Measurements from ENCODE around the gene CACNA2D3. TPM values are rescaled to one million over a fixed set of nuclear protein-coding genes. Genes with fewer than 3 reads are reported as not detected.
A peak's percentile ranks its signal among the peaks of the same experiment; 100 is the strongest.

The CACNA2D3 gene
- polyA plus RNA-seq, 1 donor: 0.97 TPM

- Histone ChIP-seq H3K9me3 (ENCODE audit: control insufficient read depth, low read depth, low read length) (no peaks in the 10 kb centered on the region), H3K36me3 (ENCODE audit: control insufficient read depth, insufficient read depth, low read length) (no peaks in the 10 kb centered on the region), H3K27ac (ENCODE audit: low read length) (no peak overlapping the region), H3K4me3 (ENCODE audit: low read length) (no peak overlapping the region), H3K27me3 (ENCODE audit: control insufficient read depth, insufficient read depth, low read length) (no peaks in the 10 kb centered on the region), H3K4me1 (ENCODE audit: control insufficient read depth, insufficient read depth, low read length) (no peaks in the 10 kb centered on the region)
- WGBS (ENCODE audit: insufficient coverage, low lambda C conversion rate): no CpG with 5 or more reads among the region's 3 CpGs
- DNase-seq: no peak
Measured at GRCh38 chr3:54659347-54659746, 537.0 kb downstream of the CACNA2D3 start.

- peak overlapping the region; percentile 67 for H3K27ac ChIP-seq (ENCODE audit: low read length)
- peak; percentile 37 to 42 for DNase-seq
- H3K27me3 ChIP-seq (ENCODE audit: control insufficient read depth, insufficient read depth, low read length): no peaks in the 10 kb centered on the region
- H3K4me3 ChIP-seq (ENCODE audit: low read length): no peak overlapping the region
- H3K9me3 ChIP-seq (ENCODE audit: control insufficient read depth, low read depth, low read length): no peaks in the 10 kb centered on the region
- WGBS (ENCODE audit: insufficient coverage, low lambda C conversion rate): no CpG with 5 or more reads among the region's 9 CpGs
- no peaks in the 10 kb centered on the region for H3K36me3 ChIP-seq (ENCODE audit: control insufficient read depth, insufficient read depth, low read length)
- no peaks in the 10 kb centered on the region for H3K4me1 ChIP-seq (ENCODE audit: control insufficient read depth, insufficient read depth, low read length)
Measured at GRCh38 chr3:54660714-54661132, 538.4 kb downstream of the CACNA2D3 start.

GRCh38 chr3:54661151-54661550 lies 538.8 kb downstream of the CACNA2D3 start:
- Histone ChIP-seq H3K4me1 (ENCODE audit: control insufficient read depth, insufficient read depth, low read length) (no peaks in the 10 kb centered on the region), H3K27ac (ENCODE audit: low read length) (peak overlapping the region; percentile 67), H3K36me3 (ENCODE audit: control insufficient read depth, insufficient read depth, low read length) (no peaks in the 10 kb centered on the region), H3K4me3 (ENCODE audit: low read length) (no peak overlapping the region), H3K27me3 (ENCODE audit: control insufficient read depth, insufficient read depth, low read length) (no peaks in the 10 kb centered on the region), H3K9me3 (ENCODE audit: control insufficient read depth, low read depth, low read length) (no peaks in the 10 kb centered on the region)
- DNase-seq: no peak
- WGBS (ENCODE audit: insufficient coverage, low lambda C conversion rate): 67% methylated on average over 1 of the region's 3 CpGs

- no peaks in the 10 kb centered on the region for H3K27me3 ChIP-seq (ENCODE audit: control insufficient read depth, insufficient read depth, low read length)
- no peaks in the 10 kb centered on the region for H3K36me3 ChIP-seq (ENCODE audit: control insufficient read depth, insufficient read depth, low read length)
- WGBS (ENCODE audit: insufficient coverage, low lambda C conversion rate): no CpG with 5 or more reads among the region's 4 CpGs
- DNase-seq: no peak
- no peaks in the 10 kb centered on the region for H3K9me3 ChIP-seq (ENCODE audit: control insufficient read depth, low read depth, low read length)
- H3K4me1 ChIP-seq (ENCODE audit: control insufficient read depth, insufficient read depth, low read length): no peaks in the 10 kb centered on the region
- H3K4me3 ChIP-seq (ENCODE audit: low read length): no peak overlapping the region
- no peak overlapping the region for H3K27ac ChIP-seq (ENCODE audit: low read length)
Measured at GRCh38 chr3:54663501-54664011, 541.2 kb downstream of the CACNA2D3 start.

- 100% methylated on average over 1 of the region's 8 CpGs for whole genome bisulfite sequencing (ENCODE audit: insufficient coverage, low lambda C conversion rate)
- Histone ChIP-seq H3K4me1 (ENCODE audit: control insufficient read depth, insufficient read depth, low read length) (no peaks in the 10 kb centered on the region), H3K27me3 (ENCODE audit: control insufficient read depth, insufficient read depth, low read length) (no peaks in the 10 kb centered on the region), H3K36me3 (ENCODE audit: control insufficient read depth, insufficient read depth, low read length) (no peaks in the 10 kb centered on the region), H3K4me3 (ENCODE audit: low read length) (no peak overlapping the region), H3K9me3 (ENCODE audit: control insufficient read depth, low read depth, low read length) (no peaks in the 10 kb centered on the region), H3K27ac (ENCODE audit: low read length) (no peak overlapping the region)
- DNase-seq: no peak
Measured at GRCh38 chr3:54665016-54665600, 542.8 kb downstream of the CACNA2D3 start.

GRCh38 chr3:54668236-54668635 lies 545.9 kb downstream of the CACNA2D3 start:
- no CpG with 5 or more reads among the region's 3 CpGs for WGBS (ENCODE audit: insufficient coverage, low lambda C conversion rate)
- Histone ChIP-seq H3K27ac (ENCODE audit: low read length) (no peak overlapping the region), H3K27me3 (ENCODE audit: control insufficient read depth, insufficient read depth, low read length) (no peaks in the 10 kb centered on the region), H3K4me3 (ENCODE audit: low read length) (no peak overlapping the region), H3K9me3 (ENCODE audit: control insufficient read depth, low read depth, low read length) (no peaks in the 10 kb centered on the region), H3K36me3 (ENCODE audit: control insufficient read depth, insufficient read depth, low read length) (no peaks in the 10 kb centered on the region), H3K4me1 (ENCODE audit: control insufficient read depth, insufficient read depth, low read length) (no peaks in the 10 kb centered on the region)
- no peak for DNase-seq

- no peak for DNase-seq
- WGBS (ENCODE audit: insufficient coverage, low lambda C conversion rate): no CpG with 5 or more reads among the region's 8 CpGs
- H3K27ac ChIP-seq (ENCODE audit: low read length): no peak overlapping the region
- H3K27me3 ChIP-seq (ENCODE audit: control insufficient read depth, insufficient read depth, low read length): no peaks in the 10 kb centered on the region
- H3K4me1 ChIP-seq (ENCODE audit: control insufficient read depth, insufficient read depth, low read length): no peaks in the 10 kb centered on the region
- no peak overlapping the region for H3K4me3 ChIP-seq (ENCODE audit: low read length)
- H3K9me3 ChIP-seq (ENCODE audit: control insufficient read depth, low read depth, low read length): no peaks in the 10 kb centered on the region
- H3K36me3 ChIP-seq (ENCODE audit: control insufficient read depth, insufficient read depth, low read length): no peaks in the 10 kb centered on the region
Measured at GRCh38 chr3:54670201-54671000, 548.0 kb downstream of the CACNA2D3 start.

- WGBS (ENCODE audit: insufficient coverage, low lambda C conversion rate): no CpG with 5 or more reads among the region's 2 CpGs
- H3K27ac ChIP-seq (ENCODE audit: low read length): no peak overlapping the region
- H3K4me1 ChIP-seq (ENCODE audit: control insufficient read depth, insufficient read depth, low read length): no peaks in the 10 kb centered on the region
- H3K27me3 ChIP-seq (ENCODE audit: control insufficient read depth, insufficient read depth, low read length): no peaks in the 10 kb centered on the region
- H3K36me3 ChIP-seq (ENCODE audit: control insufficient read depth, insufficient read depth, low read length): no peaks in the 10 kb centered on the region
- H3K4me3 ChIP-seq (ENCODE audit: low read length): no peak overlapping the region
- no peak for DNase-seq
- no peaks in the 10 kb centered on the region for H3K9me3 ChIP-seq (ENCODE audit: control insufficient read depth, low read depth, low read length)
Measured at GRCh38 chr3:54671511-54671910, 549.2 kb downstream of the CACNA2D3 start.

- Histone ChIP-seq H3K4me1 (ENCODE audit: control insufficient read depth, insufficient read depth, low read length) (no peaks in the 10 kb centered on the region), H3K27ac (ENCODE audit: low read length) (no peak overlapping the region), H3K27me3 (ENCODE audit: control insufficient read depth, insufficient read depth, low read length) (no peaks in the 10 kb centered on the region), H3K4me3 (ENCODE audit: low read length) (no peak overlapping the region), H3K9me3 (ENCODE audit: control insufficient read depth, low read depth, low read length) (no peaks in the 10 kb centered on the region), H3K36me3 (ENCODE audit: control insufficient read depth, insufficient read depth, low read length) (no peaks in the 10 kb centered on the region)
- WGBS (ENCODE audit: insufficient coverage, low lambda C conversion rate): no CpG with 5 or more reads among the region's 5 CpGs
- DNase-seq: no peak
Measured at GRCh38 chr3:54676087-54676486, 553.7 kb downstream of the CACNA2D3 start.

GRCh38 chr3:54681706-54682105 lies 559.4 kb downstream of the CACNA2D3 start:
- no CpG with 5 or more reads among the region's 6 CpGs for WGBS (ENCODE audit: insufficient coverage, low lambda C conversion rate)

More at GRCh38 chr3:54681706-54682105, 559.4 kb downstream of the CACNA2D3 start:
- H3K9me3 ChIP-seq (ENCODE audit: control insufficient read depth, low read depth, low read length): no peaks in the 10 kb centered on the region
- no peaks in the 10 kb centered on the region for H3K4me1 ChIP-seq (ENCODE audit: control insufficient read depth, insufficient read depth, low read length)
- H3K36me3 ChIP-seq (ENCODE audit: control insufficient read depth, insufficient read depth, low read length): no peaks in the 10 kb centered on the region
- H3K27me3 ChIP-seq (ENCODE audit: control insufficient read depth, insufficient read depth, low read length): no peaks in the 10 kb centered on the region
- no peak overlapping the region for H3K27ac ChIP-seq (ENCODE audit: low read length)
- H3K4me3 ChIP-seq (ENCODE audit: low read length): no peak overlapping the region
- DNase-seq: no peak
